Activated CD4-positive, CD25-positive, alpha-beta regulatory T cell treated with anti-CD3 and anti-CD28 coated beads, Interleukin-2, amount 50 U/mL, for 16 hours (primary cell): ENCODE results near the gene PROC.

Source experiments
- DNase-seq: peaks from one replicate; pipeline ENCODE4 v3.0.0-alpha.2; 2020; ENCODE audit warnings: low read depth, low spot score

Gene PROC

DNA sequence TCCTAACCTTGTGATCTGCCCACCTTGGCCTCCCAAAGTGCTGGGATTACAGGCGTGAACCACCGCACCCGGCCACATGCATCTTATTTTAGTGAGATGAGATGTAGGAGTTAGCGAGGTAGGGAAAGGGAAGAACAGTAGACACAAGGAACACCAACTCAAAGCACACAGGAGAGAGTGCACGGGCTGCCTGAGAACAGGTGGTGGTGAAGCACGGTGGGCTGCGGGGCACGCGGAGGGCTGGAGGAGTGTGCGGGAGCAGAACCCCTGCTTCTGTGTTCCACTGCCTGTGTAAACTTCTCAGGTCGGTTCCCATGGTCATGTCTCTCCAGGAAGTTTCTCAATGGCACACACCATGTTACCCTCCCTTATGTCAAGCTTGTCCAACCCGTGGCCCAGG, 38.7 kb downstream of the PROC start:
- no peak for DNase-seq

DNA sequence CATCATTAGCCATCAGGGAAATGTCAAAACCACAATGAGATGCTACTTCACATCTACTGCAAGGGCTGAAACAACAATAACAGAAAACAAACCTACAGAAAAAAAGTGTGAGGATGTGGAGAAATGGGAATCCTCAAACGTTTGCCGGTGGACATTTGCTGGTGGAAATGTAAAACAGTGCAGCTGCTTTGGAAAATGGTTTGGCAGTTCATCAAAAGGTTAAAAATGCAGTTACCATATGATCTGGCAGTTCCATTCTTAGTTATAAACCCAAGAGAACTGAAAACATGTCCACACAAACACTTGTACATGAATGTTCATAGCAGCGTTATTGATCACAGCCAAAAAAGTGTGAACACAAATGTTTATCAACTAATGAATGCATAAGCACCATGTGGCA, 44.2 kb downstream of the PROC start:
- DNase-seq = no peak

DNA sequence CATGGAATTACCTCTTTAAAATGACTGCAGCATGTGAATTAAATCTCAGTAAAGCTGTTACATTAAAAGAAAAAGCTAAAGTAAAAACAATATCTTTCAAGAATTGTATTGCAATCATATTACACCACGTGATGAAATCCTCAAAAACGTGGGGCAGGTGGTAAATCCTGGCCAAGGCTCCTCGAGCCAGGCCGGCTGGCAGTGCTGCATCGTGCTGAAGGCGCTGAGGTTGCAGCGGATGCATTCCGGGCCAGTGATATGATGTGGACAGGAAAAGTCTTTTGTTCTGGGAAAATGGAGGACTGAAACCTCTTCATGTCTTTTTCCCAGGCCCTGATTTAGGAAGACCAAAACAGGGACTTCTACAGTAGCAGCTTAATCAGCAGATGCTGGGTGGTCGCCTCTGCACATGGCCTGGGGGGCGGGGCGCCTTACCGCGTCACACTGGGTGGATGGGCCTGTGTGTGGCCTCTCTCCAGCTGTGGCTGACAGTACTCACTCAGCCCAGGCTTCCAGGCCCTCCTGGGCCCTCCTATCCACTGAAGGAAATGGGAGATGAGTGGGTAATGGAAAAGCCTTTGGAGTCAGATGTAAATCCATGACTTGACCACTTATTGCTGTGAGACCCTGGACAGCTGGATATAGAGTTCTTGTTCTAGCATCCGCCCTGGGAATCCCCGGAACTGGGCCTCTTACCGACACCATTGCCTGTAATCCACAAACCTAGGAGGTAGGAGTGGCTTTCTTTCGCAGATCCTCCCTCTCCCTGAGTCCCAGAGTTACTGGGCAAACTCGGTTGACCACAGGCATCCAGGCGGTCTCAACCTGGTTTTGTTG, 45.1 kb downstream of the PROC start:
- no peak for DNase-seq

DNA sequence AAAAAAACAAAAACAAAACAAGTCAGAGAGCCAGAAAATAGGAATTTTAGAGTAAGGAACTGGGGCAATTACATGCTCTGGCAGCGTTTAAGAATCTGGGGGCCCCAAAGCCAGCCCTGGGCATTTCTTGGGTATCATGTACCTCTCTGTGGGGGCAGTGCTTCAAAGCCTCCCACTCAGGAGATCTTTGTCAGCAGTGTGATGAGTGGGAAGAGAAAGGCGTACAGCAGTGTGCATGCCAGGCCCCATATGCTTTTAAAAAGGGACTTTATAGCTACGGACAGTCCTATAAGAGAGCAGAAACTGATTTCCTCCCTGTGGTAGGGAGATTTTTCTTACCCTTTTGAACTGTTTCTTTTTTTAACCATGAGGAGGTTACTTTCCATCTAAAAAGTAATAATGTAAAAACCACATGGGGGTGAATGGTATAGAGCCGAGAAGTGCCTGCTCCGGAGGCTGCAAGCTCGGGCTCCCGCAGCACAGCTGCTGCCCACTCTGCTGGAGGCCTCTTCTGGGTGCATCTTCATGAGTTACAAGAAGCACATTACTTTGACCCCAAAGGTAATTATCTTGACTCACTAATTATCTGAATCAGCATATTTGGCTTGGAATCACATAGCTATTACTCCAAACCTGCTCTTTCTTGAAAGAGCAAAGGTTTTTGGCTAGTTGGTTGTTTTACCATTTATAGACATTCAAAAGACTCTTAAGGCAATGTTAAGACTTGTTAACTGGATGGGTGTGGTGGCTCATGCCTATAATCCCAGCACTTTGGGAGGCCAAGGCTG, 46.4 kb downstream of the PROC start:
- no peak for DNase-seq

DNA sequence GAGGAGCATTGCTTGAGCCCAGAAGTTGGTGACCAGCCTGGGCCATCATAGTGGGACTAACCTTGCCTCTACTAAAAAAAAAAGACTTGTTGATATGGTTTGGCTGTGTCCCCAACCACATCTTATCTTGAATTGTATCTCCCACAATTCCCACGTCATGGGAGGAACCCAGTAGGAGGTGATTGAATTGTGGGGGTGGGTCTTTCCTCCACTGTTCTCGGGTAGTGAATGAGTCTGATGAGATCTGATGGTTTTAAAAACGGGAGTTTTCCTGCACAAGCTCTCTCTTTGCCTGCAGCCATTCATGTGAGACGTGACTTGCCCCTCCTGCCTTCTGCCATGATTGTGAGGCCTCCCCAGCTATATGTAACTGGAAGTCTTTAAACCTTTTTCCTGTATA, 47.0 kb downstream of the PROC start:
- no peak for DNase-seq

DNA sequence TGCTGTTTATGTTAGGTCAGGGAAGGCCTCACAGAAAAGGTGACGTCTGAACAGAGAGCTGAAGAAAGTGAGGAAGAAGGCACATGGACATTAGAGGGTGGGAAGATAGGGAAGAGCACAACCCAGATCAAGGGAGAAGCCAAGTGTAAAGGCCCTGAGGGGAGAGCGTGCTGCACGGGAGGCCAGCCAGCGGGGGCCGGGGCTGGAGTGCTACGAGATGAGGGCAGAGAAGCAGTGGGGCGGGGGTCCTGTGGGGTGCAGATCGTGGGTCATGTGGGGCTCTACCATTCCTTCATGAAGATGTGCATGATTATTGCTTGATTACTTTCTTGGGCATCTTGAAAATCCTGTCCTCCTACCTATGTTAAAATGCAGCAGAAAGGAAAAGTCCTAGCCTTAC, 50.8 kb downstream of the PROC start:
- DNase-seq = no peak

DNA sequence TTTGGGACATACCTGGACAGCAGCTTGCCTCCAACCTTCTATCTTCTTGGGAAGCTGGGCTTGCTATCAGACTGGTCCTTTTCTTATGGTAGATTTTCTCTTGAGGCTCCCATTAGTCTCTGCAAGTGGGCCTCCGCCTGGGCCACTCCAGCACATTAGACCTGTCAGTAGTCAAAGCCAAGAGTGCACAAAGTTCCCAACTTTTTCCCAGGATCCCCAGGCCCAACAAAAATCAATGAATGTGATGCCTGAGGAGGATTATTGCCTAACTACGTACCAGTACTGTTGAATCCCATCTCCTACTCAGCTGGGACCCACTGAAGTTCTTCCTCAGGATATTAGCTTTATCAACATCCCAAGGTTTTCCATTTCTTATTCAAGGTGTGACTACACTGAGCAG, 51.7 kb downstream of the PROC start:
- no peak for DNase-seq

DNA sequence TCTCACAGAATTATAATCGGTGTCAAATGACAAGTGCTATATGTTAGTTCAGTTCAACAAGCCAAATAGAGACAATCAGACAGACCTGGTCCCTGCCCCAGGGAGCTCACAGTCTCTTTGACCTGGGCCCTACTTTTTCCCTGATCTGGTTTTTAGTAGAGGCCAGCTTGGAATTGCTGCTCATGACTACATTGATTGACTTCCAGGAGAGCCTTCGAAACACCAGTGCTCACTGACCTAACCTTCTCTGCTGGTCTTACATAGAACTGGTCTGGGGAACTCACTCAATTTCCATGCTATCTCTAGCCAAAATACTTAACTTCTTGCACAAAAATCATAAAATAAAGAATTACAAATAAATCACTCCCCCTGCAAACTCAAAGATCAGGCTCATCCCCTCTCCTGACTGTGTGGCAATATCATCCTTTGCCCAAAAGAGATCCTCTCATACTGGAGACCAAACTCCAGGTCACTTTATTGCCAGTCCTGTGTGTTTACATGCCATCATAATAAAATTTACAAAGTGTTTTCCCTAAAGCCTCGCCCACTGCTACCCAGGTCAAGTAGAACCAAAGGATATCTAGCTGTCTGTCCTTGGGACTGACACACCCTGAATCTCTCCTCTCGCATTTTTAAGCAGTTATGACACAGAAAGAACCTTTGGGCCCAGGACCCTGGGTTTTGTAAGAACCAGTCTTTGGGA, 53.2 kb downstream of the PROC start:
- no peak for DNase-seq

DNA sequence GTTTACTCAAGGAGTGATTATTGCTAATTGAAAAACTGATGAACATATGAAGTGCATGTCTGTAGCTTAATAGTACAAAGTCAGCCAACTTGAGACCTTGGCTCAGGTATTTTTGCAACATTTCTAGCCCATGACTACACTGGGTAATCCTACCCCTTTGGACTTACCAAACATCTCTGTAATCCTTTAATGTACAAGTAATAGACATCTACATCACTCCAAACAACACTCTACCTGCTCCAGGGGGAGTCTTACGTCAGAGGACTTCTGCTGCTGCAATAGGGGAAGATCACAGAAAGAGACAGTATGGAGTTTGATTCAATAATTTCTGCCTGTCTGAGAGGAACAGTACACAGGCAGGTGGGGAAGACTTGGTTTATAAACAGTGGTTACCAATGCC, 54.0 kb downstream of the PROC start:
- no peak for DNase-seq

DNA sequence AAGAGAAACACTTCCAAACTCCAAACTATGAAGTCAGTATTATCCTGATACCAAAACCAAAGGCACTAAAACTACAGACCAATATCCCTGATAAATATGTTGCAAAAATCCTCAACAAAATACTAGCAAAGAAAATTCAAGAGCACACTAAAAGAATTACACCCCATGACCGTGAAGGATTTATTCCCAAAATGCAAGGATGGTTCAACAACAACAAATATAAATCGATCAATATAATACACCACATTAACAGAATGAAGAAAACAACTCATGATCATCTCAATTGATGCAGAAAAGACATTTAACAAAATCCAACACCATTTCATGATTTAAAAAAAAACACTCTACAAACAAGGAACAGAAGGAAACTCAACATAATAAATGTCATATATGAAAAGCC, 57.6 kb downstream of the PROC start:
- DNase-seq = no peak
